H9 (cell line): ENCODE data around the gene CST11. TPM values are rescaled to one million over a fixed set of nuclear protein-coding genes. Genes with fewer than 3 reads are reported as not detected.
A peak's percentile ranks its signal among the peaks of the same experiment; 100 is the strongest.
"Not testable (repeated sequence)": the region's sequence is repeated elsewhere in the genome, so short reads cannot be mapped to it uniquely, and the experiment has no call there.

Source experiments
- DNase-seq: peaks from one replicate; pipeline ENCODE4 v3.0.0-alpha.2; 2017
- H2AFZ ChIP-seq: one replicate; pipeline ENCODE4 v1.6.1; 2013; ENCODE audit warnings: mild to moderate bottlenecking, low read length, control low read depth, moderate library complexity
- H2AK5ac ChIP-seq: 2 replicates; pipeline ENCODE4 v1.6.1; 2013; ENCODE audit warnings: low read length, control low read depth, mixed read lengths; ENCODE audit not compliant: insufficient read length
- H2BK120ac ChIP-seq: one replicate; pipeline ENCODE4 v1.6.1; 2013; ENCODE audit warnings: low read depth, mild to moderate bottlenecking, low read length, control low read depth, inconsistent platforms; ENCODE audit not compliant: poor library complexity, severe bottlenecking
- H2BK12ac ChIP-seq: 2 replicates; pipeline ENCODE4 v1.6.1; 2013; ENCODE audit warnings: low read length, control low read depth, mixed read lengths, low read depth; ENCODE audit not compliant: insufficient read length
- H2BK15ac ChIP-seq: 2 replicates; pipeline ENCODE4 v1.6.1; 2013; ENCODE audit warnings: low read depth, low read length, control low read depth
- H2BK20ac ChIP-seq: one replicate; pipeline ENCODE4 v1.6.1; 2013; ENCODE audit warnings: low read depth, mild to moderate bottlenecking, low read length, control low read depth, inconsistent platforms; ENCODE audit not compliant: poor library complexity, severe bottlenecking
- H2BK5ac ChIP-seq: 2 replicates; pipeline ENCODE4 v1.6.1; 2013; ENCODE audit warnings: low read length, control low read depth, mixed read lengths; ENCODE audit not compliant: insufficient read length
- H3K14ac ChIP-seq: 2 replicates; pipeline ENCODE4 v1.6.1; 2013; ENCODE audit warnings: low read length, control low read depth; ENCODE audit not compliant: insufficient read depth
- H3K18ac ChIP-seq: 2 replicates; pipeline ENCODE4 v1.6.1; 2013; ENCODE audit warnings: low read depth, mild to moderate bottlenecking, mixed read lengths, low read length, control low read depth; ENCODE audit not compliant: insufficient read length
- H3K23ac ChIP-seq: 2 replicates; pipeline ENCODE4 v1.6.1; 2013; ENCODE audit warnings: low read length, control low read depth, mixed read lengths, low read depth; ENCODE audit not compliant: insufficient read length
- H3K23me2 ChIP-seq: 2 replicates; pipeline ENCODE4 v1.6.1; 2013; ENCODE audit warnings: low read depth, mild to moderate bottlenecking, mixed read lengths, low read length, control low read depth; ENCODE audit not compliant: insufficient read length, poor library complexity, severe bottlenecking
- H3K27ac ChIP-seq: 2 replicates; pipeline ENCODE4 v1.5.1; 2013; ENCODE audit warnings: low read length, control low read depth, mixed read lengths, low read depth; ENCODE audit not compliant: insufficient read length
- H3K27me3 ChIP-seq: 2 replicates; pipeline ENCODE4 v1.6.1; 2013; ENCODE audit warnings: low read length, control low read depth, inconsistent platforms; ENCODE audit not compliant: insufficient read depth
- H3K4ac ChIP-seq: 2 replicates; pipeline ENCODE4 v1.6.1; 2013; ENCODE audit warnings: low read depth, mild to moderate bottlenecking, control low read depth, inconsistent platforms, low read length, moderate library complexity
- H3K4me1 ChIP-seq: 2 replicates; pipeline ENCODE4 v1.6.1; 2013; ENCODE audit warnings: low read length, control low read depth, inconsistent platforms; ENCODE audit not compliant: insufficient read depth
- H3K4me2 ChIP-seq: 2 replicates; pipeline ENCODE4 v1.6.1; 2013; ENCODE audit warnings: low read length, control low read depth, mixed read lengths; ENCODE audit not compliant: insufficient read length, insufficient read depth
- H3K56ac ChIP-seq: 2 replicates; pipeline ENCODE4 v1.6.1; 2013; ENCODE audit warnings: low read depth, mild to moderate bottlenecking, mixed read lengths, low read length, control low read depth; ENCODE audit not compliant: insufficient read length
- H3K79me1 ChIP-seq: 2 replicates; pipeline ENCODE4 v1.6.1; 2013; ENCODE audit warnings: low read depth, mild to moderate bottlenecking, moderate library complexity, low read length, control low read depth, inconsistent platforms; ENCODE audit not compliant: insufficient read depth, poor library complexity, severe bottlenecking
- H3K79me2 ChIP-seq: 2 replicates; pipeline ENCODE4 v1.6.1; 2013; ENCODE audit warnings: low read length, control low read depth, inconsistent platforms; ENCODE audit not compliant: insufficient read depth
- H3K9ac ChIP-seq: 2 replicates; pipeline ENCODE4 v1.6.1; 2013; ENCODE audit warnings: low read length, control low read depth, mixed read lengths; ENCODE audit not compliant: insufficient read length; ENCODE audit errors: extremely low read depth
- H3K9me3 ChIP-seq: one replicate; pipeline ENCODE4 v1.6.1; 2013; ENCODE audit warnings: low read depth, low read length, inconsistent platforms; ENCODE audit not compliant: control insufficient read depth
- H3T11ph ChIP-seq: one replicate; pipeline ENCODE4 v1.6.1; 2013; ENCODE audit warnings: mild to moderate bottlenecking, low read length, control low read depth, inconsistent platforms
- H4K20me1 ChIP-seq: one replicate; pipeline ENCODE4 v1.6.1; 2013; ENCODE audit not compliant: control insufficient read depth, insufficient read length, insufficient read depth
- H4K5ac ChIP-seq: 2 replicates; pipeline ENCODE4 v1.6.1; 2013; ENCODE audit warnings: low read depth, mild to moderate bottlenecking, mixed read lengths, low read length, control low read depth; ENCODE audit not compliant: insufficient read length
- H4K8ac ChIP-seq: replicated peaks from 2 replicates; pipeline ENCODE4 v1.6.1; 2013; ENCODE audit warnings: low read length, control low read depth, mixed read lengths, low read depth; ENCODE audit not compliant: insufficient read length
- H4K91ac ChIP-seq: 2 replicates; pipeline ENCODE4 v1.6.1; 2013; ENCODE audit warnings: low read depth, mild to moderate bottlenecking, moderate library complexity, mixed read lengths, low read length, control low read depth; ENCODE audit not compliant: insufficient read length
- H3K27ac Mint-ChIP-seq, 3 experiments: 2 replicates in 2 of 3; 3 replicates in 1 of 3; pipeline ENCODE4 v1.8.0; 2020 to 2021; ENCODE audit warnings: mixed read lengths in 3 of 3, mild to moderate bottlenecking in 1 of 3, moderate library complexity in 1 of 3
- H3K27me3 Mint-ChIP-seq: 2 replicates; pipeline ENCODE4 v1.8.0; 2021; ENCODE audit warnings: low read depth, mild to moderate bottlenecking, moderate library complexity, mixed read lengths
- H3K36me3 Mint-ChIP-seq, 3 experiments: 2 replicates in 2 of 3; 3 replicates in 1 of 3; pipeline ENCODE4 v1.8.0; 2020 to 2021; ENCODE audit warnings: low read depth in 3 of 3, mixed read lengths in 3 of 3; ENCODE audit not compliant: insufficient read depth in 1 of 3
- H3K4me1 Mint-ChIP-seq, 2 experiments: 2 replicates each; pipeline ENCODE4 v1.8.0; 2020; ENCODE audit warnings: mixed read lengths in 2 of 2
- H3K4me3 Mint-ChIP-seq, 2 experiments: 2 replicates in 1 of 2; 3 replicates in 1 of 2; pipeline ENCODE4 v1.8.0; 2020 to 2021; ENCODE audit warnings: mild to moderate bottlenecking in 2 of 2, mixed read lengths in 2 of 2, moderate library complexity in 1 of 2
- H3K9me3 Mint-ChIP-seq, 2 experiments: 2 replicates in 1 of 2; 3 replicates in 1 of 2; pipeline ENCODE4 v1.8.0; 2020; ENCODE audit warnings: mild to moderate bottlenecking in 2 of 2, mixed read lengths in 2 of 2, moderate library complexity in 1 of 2
- WGBS: extraction: QIAGEN DNeasy Blood & Tissue Kit; methylation state at CpG from one replicate; pipeline ENCODE4 v1.1.7; 2013; ENCODE audit warnings: missing lambda C conversion rate, low lambda C conversion rate, mixed read lengths; ENCODE audit not compliant: insufficient read length; ENCODE audit errors: extremely low coverage; 5-methylcytosine and 5-hydroxymethylcytosine counted together
- total RNA-seq: library from RNA; stranded (reverse); gene quantifications from 2 replicates; pipeline ENCODE4 v1.2.1, GENCODE V29; 2021

CST11 gene
- total RNA-seq, 1 experiment from 2014 or later = not detected

GRCh38 chr20:23472306-23472705, 19.6 kb upstream of the CST11 start:
- H3K14ac ChIP-seq, H4K20me1 ChIP-seq, H2BK20ac ChIP-seq, H3K4me1 ChIP-seq, H3K79me2 ChIP-seq, H2BK5ac ChIP-seq, H3K79me1 ChIP-seq, DNase-seq, H3T11ph ChIP-seq, H3K4me2 ChIP-seq, H3K23me2 ChIP-seq, H4K5ac ChIP-seq, H2AK5ac ChIP-seq, H3K27me3 ChIP-seq, H3K27ac ChIP-seq, H2BK15ac ChIP-seq, H4K91ac ChIP-seq, H3K23ac ChIP-seq, H2BK120ac ChIP-seq, H3K18ac ChIP-seq, H2BK12ac ChIP-seq, H3K9ac ChIP-seq, H3K56ac ChIP-seq, H3K4ac ChIP-seq, H2AFZ ChIP-seq, H3K27me3 Mint-ChIP-seq, H4K8ac ChIP-seq: not testable (repeated sequence)
- peaks cover 5 to 14% (median 7%) of the 10 kb centered on the region in 3 experiments for H3K36me3 Mint-ChIP-seq
- no CpG with 5 or more reads among the region's 5 CpGs for WGBS
- peaks cover 12% of the 10 kb centered on the region for H3K9me3 ChIP-seq
- H3K9me3 Mint-ChIP-seq = peaks cover 12 to 13% of the 10 kb centered on the region in 2 experiments
- H3K4me3 Mint-ChIP-seq = 0 out of 5 replicates have a peak overlapping the region, but pooled peaks of 1 of the 2 experiments have one; percentile 18
- H3K4me1 Mint-ChIP-seq = peaks cover 46 to 61% of the 10 kb centered on the region in 2 experiments
- H3K27ac Mint-ChIP-seq = peak overlapping the region in 1 of 3 experiments; percentile 49; a peak in 1 of 7 replicates

GRCh38 chr20:23466961-23467360, 14.3 kb upstream of the CST11 start:
- no CpG with 5 or more reads among the region's 3 CpGs for WGBS
- Mint-ChIP-seq H3K36me3 (peaks cover 26 to 56% (median 29%) of the 10 kb centered on the region in 3 experiments), H3K4me1 (peaks cover 23 to 34% of the 10 kb centered on the region in 2 experiments), H3K9me3 (peaks cover 55 to 59% of the 10 kb centered on the region in 2 experiments)
- not testable (repeated sequence) for H3K27ac ChIP-seq, H3K4me1 ChIP-seq, H2BK12ac ChIP-seq, H2BK5ac ChIP-seq, H3K27me3 Mint-ChIP-seq, H3K56ac ChIP-seq, H3K23me2 ChIP-seq, H4K5ac ChIP-seq, H3K9ac ChIP-seq, H3K27ac Mint-ChIP-seq, H2AFZ ChIP-seq, H3K23ac ChIP-seq, H4K91ac ChIP-seq, H4K20me1 ChIP-seq, DNase-seq, H3K18ac ChIP-seq, H2BK20ac ChIP-seq, H3K27me3 ChIP-seq, H3K79me2 ChIP-seq, H4K8ac ChIP-seq, H3K4ac ChIP-seq, H3K4me3 Mint-ChIP-seq, H3T11ph ChIP-seq, H2BK120ac ChIP-seq, H3K4me2 ChIP-seq, H3K79me1 ChIP-seq, H2AK5ac ChIP-seq, H3K14ac ChIP-seq, H2BK15ac ChIP-seq
- peaks cover 22% of the 10 kb centered on the region for H3K9me3 ChIP-seq
